IPS DF 6.9 (cell line): Measurements from ENCODE around the gene KCNT1.

Experiments
- DNase-seq: peaks from one replicate; pipeline ENCODE4 v3.0.0-alpha.2; 2013; ENCODE audit warnings: low read depth, low spot score
- H3K27ac ChIP-seq: one replicate; pipeline ENCODE4 v1.5.1; 2013; ENCODE audit warnings: low read length, control low read depth
- H3K27me3 ChIP-seq: 2 replicates; pipeline ENCODE4 v1.6.1; 2013; ENCODE audit warnings: mild to moderate bottlenecking, low read length; ENCODE audit not compliant: control insufficient read depth, insufficient read depth
- H3K36me3 ChIP-seq: 2 replicates; pipeline ENCODE4 v1.6.1; 2013; ENCODE audit warnings: low read length; ENCODE audit not compliant: control insufficient read depth, insufficient read depth
- H3K4me1 ChIP-seq: 2 replicates; pipeline ENCODE4 v1.6.1; 2013; ENCODE audit warnings: low read length; ENCODE audit not compliant: control insufficient read depth, insufficient read depth
- H3K4me3 ChIP-seq: 2 replicates; pipeline ENCODE4 v1.5.1; 2013; ENCODE audit warnings: mild to moderate bottlenecking, low read length
- H3K9me3 ChIP-seq: 2 replicates; pipeline ENCODE4 v1.6.1; 2013; ENCODE audit warnings: low read length, inconsistent platforms; ENCODE audit not compliant: control insufficient read depth, insufficient read depth
- WGBS: extraction: QIAGEN DNeasy Blood & Tissue Kit; methylation state at CpG from one replicate; pipeline ENCODE4 v1.1.7; 2013; ENCODE audit warnings: mixed read lengths, missing lambda C conversion rate; ENCODE audit not compliant: insufficient read length, insufficient coverage; 5-methylcytosine and 5-hydroxymethylcytosine counted together

The KCNT1 gene

GRCh38 chr9:135698767-135699166 lies 3.2 kb upstream of the KCNT1 start:
- no peak overlapping the region for H3K27ac ChIP-seq
- H3K4me3 ChIP-seq, result no peak overlapping the region
- H3K4me1 ChIP-seq, result peaks cover 5% of the 10 kb centered on the region; the same call in 1 of the 2 replicates
- no peak for DNase-seq
- no CpG with 5 or more reads among the region's 19 CpGs for WGBS
- no peaks in the 10 kb centered on the region for H3K9me3 ChIP-seq
- H3K27me3 ChIP-seq, result peaks cover 4% of the 10 kb centered on the region; the same call in 1 of the 2 replicates
- no peaks in the 10 kb centered on the region for H3K36me3 ChIP-seq

- H3K4me3 ChIP-seq, result no peak within 1 kb of the TSS
- H3K9me3 ChIP-seq, result no peaks in the 10 kb centered on the region
- peaks cover 4% of the 10 kb centered on the region; the same call in 1 of the 2 replicates for H3K27me3 ChIP-seq
- no peak for DNase-seq
- no peaks in the 10 kb centered on the region for H3K36me3 ChIP-seq
- H3K27ac ChIP-seq, result no peak within 1 kb of the TSS
- no CpG with 5 or more reads among the region's 30 CpGs for WGBS
- peaks cover 7% of the 10 kb centered on the region; the same call in 1 of the 2 replicates for H3K4me1 ChIP-seq
These were observed 2.5 kb upstream of the KCNT1 start, which contains the start of gene SOHLH1 for GRCh38 chr9:135699440-135699839. Gene SOHLH1, minus strand, starts transcription at chr9:135699481. Its CDS starts 14 bp downstream, at chr9:135699467.

GRCh38 chr9:135700525-135700924 lies 1.5 kb upstream of the KCNT1 start:
- Histone ChIP-seq H3K4me3 (no peak overlapping the region), H3K27me3 (peaks cover 4% of the 10 kb centered on the region; the same call in 1 of the 2 replicates), H3K9me3 (no peaks in the 10 kb centered on the region), H3K4me1 (peaks cover 7% of the 10 kb centered on the region; the same call in 1 of the 2 replicates), H3K27ac (no peak overlapping the region), H3K36me3 (no peaks in the 10 kb centered on the region)
- no CpG with 5 or more reads among the region's 15 CpGs for WGBS
- DNase-seq, result no peak

- no peaks in the 10 kb centered on the region for H3K9me3 ChIP-seq
- H3K27ac ChIP-seq, result no peak overlapping the region
- DNase-seq, result no peak
- H3K4me3 ChIP-seq, result peak overlapping the region; percentile 41; the same call in 1 of the 2 replicates
- peaks cover 7% of the 10 kb centered on the region; the same call in 1 of the 2 replicates for H3K4me1 ChIP-seq
- no CpG with 5 or more reads among the region's 40 CpGs for WGBS
- H3K27me3 ChIP-seq, result peaks cover 4% of the 10 kb centered on the region; the same call in 1 of the 2 replicates
- no peaks in the 10 kb centered on the region for H3K36me3 ChIP-seq
These were observed 672 bp upstream of the KCNT1 start for GRCh38 chr9:135701067-135701958.

GRCh38 chr9:135703726-135704125 lies 1.7 kb downstream of the KCNT1 start:
- Histone ChIP-seq H3K4me3 (no peak overlapping the region), H3K27me3 (peaks cover 4% of the 10 kb centered on the region; the same call in 1 of the 2 replicates), H3K9me3 (no peaks in the 10 kb centered on the region), H3K36me3 (no peaks in the 10 kb centered on the region), H3K4me1 (peaks cover 7% of the 10 kb centered on the region; the same call in 1 of the 2 replicates), H3K27ac (no peak overlapping the region)
- no peak for DNase-seq
- no CpG with 5 or more reads among the region's 14 CpGs for WGBS

GRCh38 chr9:135704483-135704882 lies 2.5 kb downstream of the KCNT1 start:
- Histone ChIP-seq H3K36me3 (no peaks in the 10 kb centered on the region), H3K4me1 (peaks cover 7% of the 10 kb centered on the region; the same call in 1 of the 2 replicates), H3K9me3 (no peaks in the 10 kb centered on the region), H3K27ac (no peak overlapping the region), H3K27me3 (peaks cover 4% of the 10 kb centered on the region; the same call in 1 of the 2 replicates), H3K4me3 (no peak overlapping the region)
- no CpG with 5 or more reads among the region's 5 CpGs for WGBS
- DNase-seq, result no peak

- H3K27me3 ChIP-seq, result peaks cover 4% of the 10 kb centered on the region; the same call in 1 of the 2 replicates
- no peak overlapping the region for H3K27ac ChIP-seq
- H3K4me3 ChIP-seq, result no peak overlapping the region
- WGBS, result no CpG with 5 or more reads among the region's 14 CpGs
- no peaks in the 10 kb centered on the region for H3K9me3 ChIP-seq
- no peaks in the 10 kb centered on the region for H3K36me3 ChIP-seq
- H3K4me1 ChIP-seq, result peaks cover 7% of the 10 kb centered on the region; the same call in 1 of the 2 replicates
- DNase-seq, result no peak
These were observed 3.4 kb downstream of the KCNT1 start for GRCh38 chr9:135705376-135705775.

GRCh38 chr9:135706288-135706687 lies 4.3 kb downstream of the KCNT1 start:
- H3K27me3 ChIP-seq, result peaks cover 4% of the 10 kb centered on the region; the same call in 1 of the 2 replicates
- no peak for DNase-seq
- H3K27ac ChIP-seq, result no peak overlapping the region
- H3K36me3 ChIP-seq, result no peaks in the 10 kb centered on the region
- H3K9me3 ChIP-seq, result no peaks in the 10 kb centered on the region
- WGBS, result no CpG with 5 or more reads among the region's 9 CpGs
- no peak overlapping the region for H3K4me3 ChIP-seq
- peaks cover 5% of the 10 kb centered on the region; the same call in 1 of the 2 replicates for H3K4me1 ChIP-seq

GRCh38 chr9:135707252-135708138 lies 5.5 kb downstream of the KCNT1 start:
- no peaks in the 10 kb centered on the region for H3K36me3 ChIP-seq
- H3K4me3 ChIP-seq, result no peak overlapping the region
- WGBS, result no CpG with 5 or more reads among the region's 23 CpGs
- H3K27me3 ChIP-seq, result peaks cover 4% of the 10 kb centered on the region; the same call in 1 of the 2 replicates
- 0 out of 2 replicates have a peak, but pooled peaks cover 3% of the 10 kb centered on the region for H3K4me1 ChIP-seq
- no peak overlapping the region for H3K27ac ChIP-seq
- no peak for DNase-seq
- no peaks in the 10 kb centered on the region for H3K9me3 ChIP-seq

GRCh38 chr9:135708164-135708563 lies 6.2 kb downstream of the KCNT1 start:
- no peaks in the 10 kb centered on the region for H3K9me3 ChIP-seq
- DNase-seq, result no peak
- H3K36me3 ChIP-seq, result no peaks in the 10 kb centered on the region; the same call in 1 of the 2 replicates
- H3K27me3 ChIP-seq, result no peaks in the 10 kb centered on the region; the same call in 1 of the 2 replicates
- no peak overlapping the region for H3K4me3 ChIP-seq
- no CpG with 5 or more reads among the region's 4 CpGs for WGBS
- 0 out of 2 replicates have a peak, but pooled peaks cover 3% of the 10 kb centered on the region for H3K4me1 ChIP-seq
- no peak overlapping the region for H3K27ac ChIP-seq
